Femur (tissue), 1 donor: ENCODE results near the gene SFMBT2.
"Not testable (repeated sequence)": the region's sequence is repeated elsewhere in the genome, so short reads cannot be mapped to it uniquely, and the experiment has no call there.

Experiments
- DNase-seq: peaks from one replicate; pipeline ENCODE4 v3.0.0-alpha.2; 2017

The SFMBT2 gene

DNA sequence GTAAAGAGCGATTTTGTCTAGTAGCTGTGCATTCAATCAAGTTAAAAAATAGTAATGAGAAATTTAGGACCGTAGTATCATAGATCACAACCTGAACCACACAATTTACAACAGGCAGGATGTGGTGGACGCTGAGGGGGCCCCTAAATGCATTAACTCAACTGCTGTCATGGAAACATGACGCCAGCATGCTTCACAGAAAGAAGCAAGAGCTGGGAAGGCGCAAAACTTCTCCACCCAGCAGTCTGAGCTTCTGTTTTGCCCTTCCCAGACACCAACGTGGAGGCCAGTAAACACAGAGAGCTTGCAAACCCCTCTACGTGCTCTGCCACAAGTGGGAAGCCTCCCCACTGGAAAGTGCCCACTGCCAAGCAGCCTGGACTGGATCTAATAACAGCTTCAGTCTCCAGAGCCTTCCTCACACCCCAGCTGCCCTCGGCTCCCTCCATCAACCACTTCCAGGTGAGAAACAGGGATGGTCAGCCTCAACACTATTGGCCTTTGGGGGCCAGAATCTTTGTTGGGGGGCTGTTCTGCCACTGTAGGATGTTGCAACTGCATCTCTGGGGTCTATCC, 151.8 kb downstream of the SFMBT2 start:
- DNase-seq: no peak

DNA sequence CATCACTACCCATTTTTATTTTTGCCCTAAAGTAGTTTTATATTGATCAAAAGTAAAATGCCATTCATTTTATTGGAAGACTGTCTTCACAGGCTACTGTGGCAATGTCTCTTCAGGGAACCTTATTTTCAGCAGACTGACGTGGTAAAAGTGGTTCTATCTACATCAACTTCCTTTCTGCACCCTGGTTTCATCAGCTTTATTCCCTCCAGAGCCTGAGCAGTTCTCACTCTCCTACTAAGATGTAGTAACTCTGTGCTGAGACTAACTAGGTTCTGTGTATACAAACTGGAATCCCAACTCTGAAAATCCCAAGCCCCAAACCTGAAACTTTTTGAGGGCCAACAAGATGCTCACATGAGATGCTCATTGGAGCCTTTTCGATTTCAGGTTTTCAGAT, 155.3 kb downstream of the SFMBT2 start:
- DNase-seq: no peak

DNA sequence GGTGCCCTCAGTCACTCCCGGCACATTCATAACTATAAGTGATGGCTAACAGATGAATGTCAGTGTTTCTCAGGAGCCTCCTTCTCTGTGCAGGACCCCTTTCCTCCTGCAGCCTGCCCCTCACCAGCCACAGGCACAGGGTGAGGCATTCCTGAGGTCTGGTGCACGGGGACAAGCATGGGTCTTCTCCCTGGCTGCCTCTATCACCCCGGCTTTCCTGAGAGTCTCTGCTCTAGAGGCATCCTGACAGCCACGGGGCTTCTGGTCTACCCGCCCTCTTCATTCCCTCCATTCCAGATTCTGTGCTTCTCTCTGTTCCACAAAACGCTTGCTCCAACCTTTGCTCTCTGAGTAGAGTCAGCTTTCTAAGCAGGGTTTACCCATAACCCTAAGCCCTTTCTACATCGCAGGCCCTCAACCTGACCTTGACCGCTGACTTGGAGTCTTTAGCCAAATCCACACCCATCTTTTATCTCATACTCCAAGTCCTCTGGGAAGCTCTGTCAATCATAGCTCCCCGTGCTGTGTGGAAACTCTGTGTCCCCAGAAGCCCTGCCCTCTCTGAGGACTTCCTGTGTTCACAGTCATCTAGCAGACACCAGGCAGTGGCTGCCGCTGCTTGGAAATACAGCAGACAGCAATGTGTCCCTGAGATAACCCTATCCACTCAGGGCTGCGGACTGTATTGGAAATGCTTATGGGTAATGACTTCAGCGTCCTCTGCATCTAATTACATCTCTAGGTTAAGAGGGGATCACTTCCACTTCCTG, 159.0 kb downstream of the SFMBT2 start:
- no peak for DNase-seq

DNA sequence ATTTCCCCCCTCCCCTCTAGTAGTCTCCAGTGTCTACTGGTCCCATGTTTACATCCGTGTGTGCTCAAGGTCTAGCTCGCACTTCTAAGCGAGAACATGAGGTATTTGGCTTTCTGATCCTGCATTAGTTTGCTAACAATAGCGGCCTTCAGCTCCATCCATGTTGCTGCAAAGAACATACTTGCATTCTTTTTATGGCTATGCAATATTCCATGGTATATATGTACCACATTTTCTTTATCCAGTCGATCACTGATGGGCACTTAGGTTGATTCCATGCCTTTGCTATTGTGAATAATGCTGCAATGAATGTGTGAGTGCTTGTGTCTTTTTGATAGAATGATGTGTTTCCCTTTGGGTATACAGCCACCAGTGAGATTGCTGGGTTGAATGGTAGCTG, 160.6 kb downstream of the SFMBT2 start:
- no peak for DNase-seq

DNA sequence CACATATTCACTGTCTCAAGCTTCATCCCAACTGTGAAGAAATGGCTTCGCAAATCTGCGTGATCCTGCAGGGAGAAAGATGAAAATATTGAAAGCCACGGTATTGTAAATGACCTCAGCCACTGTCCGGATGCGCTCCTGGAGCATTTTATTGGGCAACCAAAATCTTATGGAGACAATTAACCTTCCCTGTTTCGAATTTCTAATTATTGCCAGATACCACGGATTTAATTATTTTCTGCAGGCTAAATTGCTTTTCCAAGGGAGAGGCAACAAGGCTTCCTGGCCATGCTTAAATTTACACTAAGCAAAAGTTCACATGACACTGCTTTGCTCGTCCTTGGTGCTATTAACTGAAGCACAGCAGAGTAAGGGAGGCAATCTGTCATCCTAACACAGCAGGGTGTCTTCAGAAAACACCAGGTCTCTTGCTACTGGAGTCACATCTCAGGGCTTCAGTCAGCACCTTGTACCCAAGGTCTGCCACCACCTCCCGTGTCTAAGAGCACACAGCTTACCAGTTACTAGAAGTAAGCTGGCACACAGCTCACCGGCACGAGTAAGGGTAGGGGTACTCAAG, 162.2 kb downstream of the SFMBT2 start:
- no peak for DNase-seq

DNA sequence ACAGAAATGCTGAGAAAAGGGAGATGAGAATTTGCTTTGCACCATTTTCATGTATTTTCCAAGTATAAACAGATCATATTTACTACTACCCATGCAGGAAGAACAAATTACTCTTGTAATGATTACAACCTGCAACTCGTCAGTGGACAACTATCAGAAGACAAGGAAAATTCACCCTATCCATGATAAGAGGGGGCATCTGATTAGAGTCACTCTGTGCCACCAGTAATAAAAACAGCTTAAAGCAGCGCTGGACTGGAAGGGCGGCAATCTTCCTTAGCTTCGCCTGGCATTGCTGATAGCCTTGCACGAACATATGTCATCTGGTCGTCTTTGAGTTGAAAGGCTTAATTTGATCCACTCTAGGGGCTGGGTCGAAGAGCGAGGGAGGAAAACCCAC, 162.7 kb downstream of the SFMBT2 start:
- DNase-seq: no peak

DNA sequence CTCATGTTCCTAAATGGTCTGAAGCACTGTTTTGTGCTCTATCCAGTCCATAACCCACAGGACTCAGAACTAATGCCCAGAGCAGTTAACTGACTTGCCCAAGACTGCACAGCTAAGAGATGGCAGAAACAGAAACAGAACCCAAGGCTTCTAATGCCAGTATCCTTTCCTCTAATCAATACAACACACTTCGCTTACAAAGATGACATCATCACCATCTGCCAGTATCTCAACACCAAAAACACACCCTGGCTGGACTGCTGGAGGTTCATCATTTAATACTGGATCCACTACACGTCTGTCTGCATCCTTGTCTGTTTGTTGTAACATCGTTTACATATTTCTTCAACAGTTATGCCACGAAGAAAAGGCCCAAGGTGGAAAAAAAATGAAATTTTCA, 165.3 kb downstream of the SFMBT2 start:
- DNase-seq: no peak

DNA sequence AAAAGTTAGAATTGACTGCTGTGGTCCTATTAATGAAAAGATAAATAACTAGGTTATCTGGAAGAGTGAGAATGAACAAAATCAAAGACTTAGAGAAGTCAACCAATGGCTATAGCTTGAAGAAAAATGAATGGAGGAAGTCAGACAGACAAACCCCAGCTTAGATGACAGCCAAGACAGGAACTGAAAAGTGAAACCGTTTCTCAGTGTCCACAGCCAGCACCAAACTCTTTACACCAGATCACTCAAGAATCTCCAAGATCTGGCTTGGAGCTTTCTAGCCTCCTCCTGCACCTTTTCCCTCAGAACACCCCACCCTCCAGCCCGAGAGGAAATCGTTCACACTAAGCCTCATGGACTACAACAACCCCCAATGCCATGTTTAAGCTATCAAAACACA, 167.0 kb downstream of the SFMBT2 start:
- no peak for DNase-seq

DNA sequence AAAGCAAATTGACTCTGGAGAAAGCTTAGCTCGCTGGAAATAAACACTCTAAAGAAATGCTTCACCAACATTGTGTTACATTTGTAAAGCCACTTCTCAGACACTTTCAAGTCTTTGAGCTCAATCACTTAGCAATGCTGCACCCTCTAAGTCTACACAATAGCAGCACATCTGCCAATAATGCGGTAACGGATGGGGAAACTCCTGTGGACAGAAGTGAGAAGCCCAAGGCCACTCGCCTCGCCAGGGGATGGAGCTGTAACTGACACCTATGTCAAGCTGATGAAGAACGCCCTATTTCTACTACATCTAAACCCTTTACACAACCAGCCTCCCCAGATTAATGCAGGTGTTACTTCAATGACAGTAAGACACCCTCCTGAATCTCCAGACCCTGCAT, 167.7 kb downstream of the SFMBT2 start:
- DNase-seq: no peak

DNA sequence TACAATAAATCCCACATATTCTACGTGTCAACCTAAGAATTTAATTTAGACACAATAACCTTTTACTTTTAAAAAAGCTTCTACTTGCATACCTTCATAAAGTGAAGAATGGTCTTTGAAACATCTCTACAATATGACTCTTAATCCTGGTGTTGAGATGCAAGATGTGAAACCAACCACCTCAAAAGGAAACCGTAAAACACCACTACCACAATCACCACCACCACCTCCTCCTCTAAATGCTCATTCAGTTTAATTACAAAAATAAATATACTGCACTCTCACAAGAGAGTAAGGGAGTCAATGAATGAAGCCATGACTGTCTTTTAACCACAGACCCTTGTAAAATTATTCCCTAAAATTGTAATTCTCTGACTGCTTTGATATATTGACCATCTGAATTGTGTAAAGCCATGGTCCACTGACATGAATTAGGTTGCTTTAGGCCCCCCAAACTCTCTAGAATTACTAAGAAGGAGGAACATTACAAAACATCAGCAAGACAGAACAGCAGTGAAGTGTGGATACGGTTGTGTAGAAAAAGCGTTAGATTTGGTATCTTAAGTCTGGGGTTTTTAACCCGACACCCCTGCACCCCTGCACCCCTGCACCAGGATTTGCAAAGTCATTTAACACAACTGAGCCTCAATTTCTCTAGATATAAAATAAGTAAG, 171.4 kb downstream of the SFMBT2 start:
- no peak for DNase-seq

DNA sequence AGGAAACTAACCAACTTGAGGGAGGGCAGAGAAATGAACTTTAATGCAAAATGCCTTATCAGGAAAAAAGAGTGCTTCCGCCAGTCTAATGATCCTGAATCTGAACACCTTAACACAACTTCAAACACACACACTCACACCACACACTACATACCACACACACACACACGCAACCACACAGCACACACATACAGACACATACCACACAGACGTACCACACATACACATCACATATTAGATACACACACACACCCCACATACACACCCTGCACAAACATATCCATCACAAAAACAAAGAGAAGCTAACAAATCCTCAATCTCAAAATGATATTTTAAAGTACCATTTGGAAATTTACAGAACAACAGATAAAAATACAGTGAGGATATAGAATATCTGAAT, 175.5 kb downstream of the SFMBT2 start:
- no peak for DNase-seq

DNA sequence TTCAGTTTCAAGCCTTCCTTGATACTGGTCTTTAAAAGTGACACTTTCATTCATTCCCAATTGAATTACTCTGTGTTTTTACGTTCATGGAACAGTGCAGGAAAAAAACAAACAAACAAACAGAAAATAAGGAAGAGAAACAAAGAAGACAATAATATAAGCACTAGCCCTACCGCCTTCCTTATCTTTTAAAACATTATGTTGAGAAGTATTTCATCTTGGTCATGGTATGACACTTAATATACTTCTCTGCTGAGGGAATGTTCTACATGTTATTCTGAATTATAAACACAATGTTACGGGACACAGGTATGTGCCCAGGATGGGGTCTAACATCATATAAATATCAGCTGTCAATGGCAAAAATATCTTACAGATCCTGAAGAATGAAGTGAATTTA, 176.7 kb downstream of the SFMBT2 start:
- no peak for DNase-seq

DNA sequence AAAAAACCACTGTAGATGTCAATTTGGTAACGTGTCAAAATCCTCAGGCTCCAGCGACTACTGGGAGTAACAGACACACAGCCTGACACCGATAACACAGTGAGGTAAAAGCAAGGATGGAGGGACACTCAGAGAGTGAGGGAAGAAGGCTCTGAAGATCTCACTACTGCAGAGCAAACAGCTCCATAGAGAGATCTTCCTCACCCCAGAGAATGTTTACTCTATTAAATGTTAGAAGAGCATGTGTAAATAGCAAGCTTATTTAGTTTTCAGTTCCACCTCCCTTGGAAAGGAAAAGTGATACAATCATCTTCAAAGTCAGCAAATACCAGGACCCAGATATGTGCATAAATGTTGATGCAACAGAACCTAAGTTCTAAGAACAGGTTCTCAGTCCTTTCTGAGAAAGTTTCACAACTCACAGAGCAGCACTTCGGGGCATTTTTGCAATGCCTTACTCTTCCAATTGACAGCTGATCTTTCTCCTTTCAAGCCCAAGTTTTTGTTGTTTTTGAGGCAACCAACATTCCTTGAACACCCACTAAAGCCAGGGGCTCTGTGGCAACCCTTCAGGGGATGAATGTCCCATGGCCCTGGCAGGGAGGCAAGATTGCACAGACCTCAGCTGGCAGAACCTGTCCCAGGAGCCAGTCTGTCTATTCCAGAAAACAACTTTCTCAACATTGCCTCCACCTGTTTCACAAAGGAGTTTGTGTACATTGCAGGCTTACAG, 177.4 kb downstream of the SFMBT2 start:
- DNase-seq: no peak

DNA sequence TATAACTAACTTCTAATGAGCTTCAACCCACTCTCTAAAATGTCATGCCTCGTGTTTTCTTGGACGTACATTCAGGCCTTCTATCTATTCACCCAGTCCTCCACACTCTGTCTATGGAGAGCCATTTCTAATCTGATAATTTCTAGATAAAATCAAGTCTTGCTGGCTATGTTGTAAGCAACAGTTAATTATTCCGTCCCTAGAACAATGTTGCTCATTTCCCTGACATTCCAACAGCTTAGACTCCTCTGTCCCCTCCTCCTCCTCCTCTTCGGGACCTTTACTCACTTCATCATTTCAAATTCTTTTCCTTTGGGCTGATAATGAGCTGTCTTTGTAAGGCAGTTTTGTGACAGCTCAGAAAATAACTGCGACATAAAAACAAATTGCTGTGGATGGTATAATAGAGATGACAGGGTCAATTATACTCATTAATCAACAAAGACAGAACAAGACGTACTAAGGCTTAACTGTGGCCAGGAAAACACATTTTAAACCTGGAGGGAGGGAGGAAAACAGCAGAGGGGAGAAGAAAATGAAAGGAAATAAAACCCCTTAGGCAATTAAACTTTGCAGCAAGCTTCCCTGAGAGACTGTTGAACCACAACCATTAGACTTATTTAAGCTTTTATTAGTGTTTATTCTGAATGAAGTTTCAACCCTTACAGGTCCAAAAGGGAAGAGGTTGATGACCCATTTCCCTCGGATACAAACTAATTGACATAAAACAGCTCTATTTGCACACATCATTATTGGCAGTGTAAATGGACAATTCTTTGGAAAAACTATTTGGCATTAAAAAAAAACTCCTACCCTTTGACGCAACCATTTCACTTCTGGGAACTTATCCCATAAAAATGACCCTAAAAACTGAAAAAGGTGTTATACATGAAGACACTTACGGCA, 179.1 kb downstream of the SFMBT2 start:
- no peak for DNase-seq

DNA sequence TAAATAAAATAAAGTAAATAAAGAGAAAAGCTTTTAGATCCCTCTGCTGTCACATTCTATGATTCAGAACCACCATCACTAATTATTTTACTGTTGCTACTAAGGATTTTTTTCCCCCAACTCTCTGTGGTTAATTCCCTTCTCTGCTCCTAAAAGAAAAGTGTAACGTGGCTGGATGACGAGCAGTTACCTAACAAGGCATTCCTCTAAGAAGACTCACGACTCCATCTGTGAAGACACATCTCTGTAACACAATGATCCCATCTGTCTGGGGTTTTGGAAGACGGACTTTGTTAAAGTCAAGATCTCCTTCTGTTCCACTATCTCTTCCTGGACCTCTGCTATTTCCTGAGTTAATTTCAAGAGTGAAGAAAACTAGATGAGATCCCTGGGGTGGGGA, 179.9 kb downstream of the SFMBT2 start:
- DNase-seq: no peak

DNA sequence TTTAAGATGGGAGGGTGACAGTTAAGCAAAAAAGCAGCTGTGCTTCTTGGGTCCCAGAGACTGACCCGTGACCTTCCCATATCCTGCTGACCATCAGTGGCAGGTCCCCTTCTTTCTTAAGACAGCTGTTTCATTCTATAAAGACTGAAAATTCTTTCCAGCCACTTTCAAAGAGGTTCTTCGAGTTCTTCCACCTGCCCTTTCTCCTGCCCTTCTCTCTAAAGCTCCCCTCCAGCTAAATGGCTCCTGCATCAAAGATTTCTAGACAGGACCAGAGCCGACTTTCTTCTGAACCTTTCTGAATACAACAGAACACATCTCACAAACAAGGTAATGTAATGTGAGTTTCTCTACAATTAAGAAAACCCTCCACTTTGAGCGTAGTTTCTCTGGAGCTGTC, 180.8 kb downstream of the SFMBT2 start:
- no peak for DNase-seq

DNA sequence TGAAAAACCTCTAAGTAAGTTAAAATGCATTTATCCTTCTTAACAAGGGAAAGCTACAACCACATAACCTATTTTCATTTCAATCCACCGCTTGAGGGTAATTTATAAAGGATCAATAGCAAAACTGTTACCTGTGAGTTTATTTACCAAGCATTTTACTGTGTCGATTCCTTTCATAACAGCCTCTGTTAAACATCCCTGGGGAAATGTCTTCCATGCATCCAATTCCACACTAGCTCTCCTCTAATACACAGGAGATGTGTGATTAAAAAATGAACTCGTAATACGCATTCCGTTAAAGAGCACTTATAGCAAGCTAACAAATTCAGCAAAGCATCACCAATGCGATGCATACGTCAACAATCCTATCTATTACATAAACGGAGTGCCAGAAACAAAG, 185.7 kb downstream of the SFMBT2 start:
- DNase-seq: no peak

DNA sequence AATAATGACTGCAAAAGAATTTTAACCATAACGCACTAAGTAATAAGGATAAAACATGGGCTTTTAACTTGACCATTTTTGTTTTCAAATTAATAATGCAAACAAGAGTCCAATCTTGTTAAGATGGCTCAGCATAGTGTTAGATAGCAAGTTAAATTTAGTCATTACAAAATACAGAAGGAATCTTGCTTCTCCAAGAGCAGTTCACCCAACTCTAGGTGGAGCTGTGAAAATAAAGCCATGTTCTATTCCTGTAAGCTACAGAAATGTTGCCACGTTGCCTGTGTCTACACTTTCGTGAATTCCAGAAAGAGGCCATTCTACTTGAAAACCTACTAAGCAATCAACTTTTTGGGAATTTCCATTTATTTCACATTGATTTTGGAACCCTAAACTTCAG, 191.9 kb downstream of the SFMBT2 start:
- no peak for DNase-seq

DNA sequence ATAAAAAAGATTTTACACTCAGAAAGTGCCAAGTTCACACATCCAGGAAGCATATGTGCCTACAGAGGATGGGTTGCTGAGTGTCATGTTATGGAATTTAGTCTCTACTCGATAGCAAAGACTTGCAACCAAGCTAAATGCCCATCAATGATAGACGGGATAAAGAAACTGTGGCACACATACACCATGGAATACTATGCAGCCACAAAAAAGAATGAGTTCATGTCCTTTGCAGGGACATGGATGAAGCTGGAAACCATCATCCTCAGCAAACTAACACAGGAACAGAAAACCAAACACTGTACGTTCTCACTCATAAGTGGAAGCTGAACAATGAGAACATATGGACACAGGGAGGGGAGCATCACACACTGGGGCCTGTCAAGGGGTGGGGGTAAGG, 198.1 kb downstream of the SFMBT2 start:
- DNase-seq: not testable (repeated sequence)

DNA sequence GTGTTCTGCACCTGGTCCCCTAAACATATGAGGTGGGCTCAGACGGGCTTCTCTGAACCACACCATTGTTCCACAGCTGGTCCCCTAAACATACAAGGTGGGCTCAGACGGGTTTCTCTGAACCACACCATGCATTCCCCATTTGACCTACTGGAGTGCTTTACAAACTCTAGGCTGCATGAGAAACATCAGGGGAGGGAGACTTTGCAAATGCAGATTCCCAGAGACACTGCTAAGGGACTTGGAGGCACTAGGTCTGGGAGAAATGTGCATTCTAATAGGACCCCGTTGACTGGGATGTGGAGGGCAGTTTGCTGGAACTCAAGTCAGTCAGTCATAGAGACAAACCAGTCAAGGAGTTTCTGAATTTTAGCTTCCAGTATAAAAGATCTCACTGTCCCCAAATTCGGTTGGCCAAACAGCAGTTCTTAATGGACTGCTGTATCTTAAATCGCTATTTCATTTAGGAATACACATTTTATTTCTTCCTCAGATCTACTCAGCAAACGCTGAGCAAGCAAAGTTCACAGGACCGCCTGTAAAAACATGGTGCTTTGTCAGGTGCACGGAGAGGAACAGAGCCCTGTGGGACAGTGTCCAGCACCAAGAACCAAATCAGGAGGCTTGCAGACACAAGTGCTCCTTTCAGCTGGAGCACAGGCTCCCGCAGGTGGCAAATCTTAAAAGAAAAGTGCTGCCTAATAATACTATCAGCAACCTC, 198.8 kb downstream of the SFMBT2 start:
- DNase-seq: no peak

DNA sequence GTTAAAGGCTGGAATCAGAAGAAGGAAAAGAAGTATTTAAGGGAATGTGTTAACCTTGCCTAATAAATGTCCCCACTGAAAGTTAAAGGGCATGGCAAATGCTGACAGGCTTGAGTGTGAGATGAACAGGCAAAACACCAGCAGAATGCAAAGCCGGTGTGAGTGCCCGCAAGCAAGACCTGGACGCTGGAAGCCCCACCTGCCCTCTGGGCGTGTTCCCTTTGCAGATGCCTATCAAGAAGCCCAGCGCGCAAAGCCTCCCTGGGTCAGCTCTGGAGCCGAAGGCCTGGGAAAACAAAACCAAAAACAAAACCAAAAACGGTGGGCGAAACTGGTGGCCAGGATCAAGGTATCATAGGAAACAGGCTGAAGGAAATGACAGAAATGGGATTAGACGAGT, 200.3 kb downstream of the SFMBT2 start:
- DNase-seq: no peak

DNA sequence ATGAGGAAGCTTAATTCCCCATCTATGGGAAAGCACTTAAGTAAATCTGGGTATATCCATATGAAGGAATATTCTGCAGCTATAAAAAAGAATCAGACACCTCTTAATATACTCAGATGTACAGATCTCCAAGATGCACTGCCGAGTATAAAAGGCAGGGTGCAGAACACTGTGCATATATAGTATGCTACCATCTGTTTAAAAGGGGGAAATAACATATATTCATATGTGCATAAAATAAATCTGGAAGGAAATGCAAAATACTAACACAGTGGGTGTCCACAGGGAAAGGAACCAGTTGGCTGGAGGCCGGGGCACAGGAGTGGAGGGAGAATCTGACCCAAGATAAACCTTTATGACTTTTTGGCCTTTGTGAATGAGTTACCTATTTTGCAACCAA, 201.4 kb downstream of the SFMBT2 start:
- no peak for DNase-seq
